Smooth muscle cell (in vitro differentiated cells): ENCODE data around the gene DNAJA4. TPM values are rescaled to one million over a fixed set of nuclear protein-coding genes. Genes with fewer than 3 reads are reported as not detected.
"Not testable (repeated sequence)": the region's sequence is repeated elsewhere in the genome, so short reads cannot be mapped to it uniquely, and the experiment has no call there.

Source experiments
- DNase-seq: peaks from one replicate; lab custom pipeline; 2025; ENCODE audit not compliant: unreplicated experiment; lab: John Stamatoyannopoulos, UW
- H2AFZ ChIP-seq: fragments of 200-600 bp; sonication (generic); 2 replicates; pipeline ENCODE4 v1.6.0; 2016; ENCODE audit warnings: antibody characterized with exemption, low read depth, mild to moderate bottlenecking
- H3F3A ChIP-seq: fragments of 200-600 bp; sonication (generic); 2 replicates; pipeline ENCODE4 v1.6.0; 2017; ENCODE audit warnings: antibody characterized with exemption, low read depth
- H3K27ac ChIP-seq: fragments of 200-600 bp; sonication (generic); 2 replicates; pipeline ENCODE4 v1.5.1; 2016; ENCODE audit warnings: low read depth, mild to moderate bottlenecking
- H3K27me3 ChIP-seq: fragments of 200-600 bp; sonication (generic); 2 replicates; pipeline ENCODE4 v1.6.1; 2016; ENCODE audit warnings: low read depth, mild to moderate bottlenecking
- H3K36me3 ChIP-seq: fragments of 200-600 bp; sonication (generic); 2 replicates; pipeline ENCODE4 v1.5.1; 2016; ENCODE audit warnings: low read depth
- H3K4me1 ChIP-seq: fragments of 200-600 bp; sonication (generic); 2 replicates; pipeline ENCODE4 v1.5.1; 2016; ENCODE audit warnings: low read depth
- H3K4me2 ChIP-seq: fragments of 200-600 bp; sonication (generic); 2 replicates; pipeline ENCODE4 v1.6.0; 2016; ENCODE audit warnings: mild to moderate bottlenecking
- H3K4me3 ChIP-seq: fragments of 200-600 bp; sonication (generic); 2 replicates; pipeline ENCODE4 v1.5.1; 2016; ENCODE audit warnings: mild to moderate bottlenecking
- H3K79me2 ChIP-seq: fragments of 200-600 bp; sonication (generic); 2 replicates; pipeline ENCODE4 v1.6.0; 2016; ENCODE audit warnings: low read depth, mild to moderate bottlenecking
- H3K9ac ChIP-seq: fragments of 200-600 bp; sonication (generic); 2 replicates; pipeline ENCODE4 v1.6.0; 2016; ENCODE audit warnings: low read depth
- H3K9me3 ChIP-seq: fragments of 200-600 bp; sonication (generic); replicated peaks from 2 replicates; pipeline ENCODE4 v1.5.1; 2016; ENCODE audit warnings: low read depth
- H4K20me1 ChIP-seq: fragments of 200-600 bp; sonication (generic); 2 replicates; pipeline ENCODE4 v1.6.0; 2016; ENCODE audit warnings: low read depth
- CTCF ChIP-seq: fragments of 200-600 bp; sonication (generic); IDR thresholded peaks from 2 replicates; pipeline ENCODE4 v1.5.1; 2017; ENCODE audit warnings: borderline replicate concordance, mild to moderate bottlenecking, antibody characterized with exemption; ENCODE audit not compliant: insufficient read depth, poor library complexity, severe bottlenecking
- WGBS: methylation state at CpG from one replicate; pipeline ENCODE4 v1.1.7; 2016; ENCODE audit warnings: low lambda C conversion rate; 5-methylcytosine and 5-hydroxymethylcytosine counted together
- polyA plus RNA-seq: library from polyadenylated mRNA; unstranded; fragments of >200 nt; fragmentation: Nextera tagmentation; extraction: Ambion mirVana; gene quantifications from 2 replicates; pipeline ENCODE4 v1.2.1, GENCODE V29; 2016
- total RNA-seq: library from RNA; depleted of rRNA; stranded (reverse); fragments of >200 nt; gene quantifications from 2 replicates; pipeline ENCODE4 v1.2.3, GENCODE V29; 2014

DNAJA4 gene
- total and polyA plus RNA-seq, 2 experiments from 2014 or later, result 2.7 to 4.0 TPM

DNA sequence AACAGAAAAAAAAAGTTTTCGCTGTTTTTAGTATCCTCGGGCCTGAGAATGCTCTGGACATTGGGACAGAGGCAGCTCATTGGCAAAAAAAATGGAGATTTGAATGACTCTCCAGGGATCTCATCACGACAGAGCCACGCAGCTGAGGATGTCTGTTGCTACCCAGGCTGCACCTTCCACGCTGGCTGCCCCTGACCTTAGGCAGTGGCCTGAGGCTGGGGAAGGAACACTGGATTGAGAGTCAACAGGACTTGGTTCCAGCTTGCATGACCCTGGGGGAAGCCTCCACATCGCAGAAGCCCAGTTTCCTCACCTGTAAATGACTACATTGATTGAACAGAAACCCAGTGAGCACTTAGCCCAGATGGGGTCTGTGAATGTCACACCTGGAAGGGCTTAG is 21.3 kb upstream of the DNAJA4 start:
- no peak for TF ChIP-seq CTCF
- Histone ChIP-seq H3K9ac (no peak overlapping the region), H3K4me2 (no peak overlapping the region), H3K9me3 (no peaks in the 10 kb centered on the region), H4K20me1 (no peaks in the 10 kb centered on the region), H3K4me3 (no peak overlapping the region), H2AFZ (no peak overlapping the region), H3K79me2 (no peaks in the 10 kb centered on the region), H3K4me1 (no peaks in the 10 kb centered on the region), H3K27ac (no peak overlapping the region), H3K27me3 (no peaks in the 10 kb centered on the region), H3F3A (no peaks in the 10 kb centered on the region), H3K36me3 (no peaks in the 10 kb centered on the region)
- WGBS, result 88% methylated on average over 6 of the region's 6 CpGs
- DNase-seq, result no peak

DNA sequence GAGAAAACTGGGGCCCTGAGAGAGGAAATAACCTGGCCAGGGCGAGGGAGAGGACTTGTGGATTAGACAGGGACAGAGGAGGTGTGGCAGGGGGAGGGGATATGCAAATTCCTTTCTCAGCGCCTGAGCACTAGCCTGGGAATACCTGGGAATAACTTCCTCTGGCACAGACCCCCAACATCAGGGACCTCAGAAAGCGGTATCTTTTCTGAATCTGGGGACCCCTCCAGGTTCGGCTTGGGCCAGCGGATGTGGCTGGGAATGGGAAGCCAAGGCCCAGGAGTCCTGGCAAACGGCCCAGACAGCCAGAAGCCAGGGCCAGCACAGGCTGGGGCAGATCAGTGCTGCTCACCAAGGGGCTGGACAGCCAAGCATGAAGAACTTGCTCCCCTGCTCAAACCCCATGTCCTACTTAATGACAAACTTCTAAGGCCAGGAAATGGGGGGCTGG is 20.8 kb upstream of the DNAJA4 start:
- Histone ChIP-seq H3K36me3 (no peaks in the 10 kb centered on the region), H3K4me1 (no peaks in the 10 kb centered on the region), H3K79me2 (no peaks in the 10 kb centered on the region), H3K27me3 (no peaks in the 10 kb centered on the region), H3K9me3 (no peaks in the 10 kb centered on the region), H2AFZ (no peak overlapping the region), H4K20me1 (no peaks in the 10 kb centered on the region), H3K4me3 (no peak overlapping the region), H3K9ac (no peak overlapping the region), H3K4me2 (no peak overlapping the region), H3K27ac (no peak overlapping the region), H3F3A (no peaks in the 10 kb centered on the region)
- TF ChIP-seq CTCF, result no peak
- no peak for DNase-seq
- WGBS, result 56% methylated on average over 6 of the region's 6 CpGs

DNA sequence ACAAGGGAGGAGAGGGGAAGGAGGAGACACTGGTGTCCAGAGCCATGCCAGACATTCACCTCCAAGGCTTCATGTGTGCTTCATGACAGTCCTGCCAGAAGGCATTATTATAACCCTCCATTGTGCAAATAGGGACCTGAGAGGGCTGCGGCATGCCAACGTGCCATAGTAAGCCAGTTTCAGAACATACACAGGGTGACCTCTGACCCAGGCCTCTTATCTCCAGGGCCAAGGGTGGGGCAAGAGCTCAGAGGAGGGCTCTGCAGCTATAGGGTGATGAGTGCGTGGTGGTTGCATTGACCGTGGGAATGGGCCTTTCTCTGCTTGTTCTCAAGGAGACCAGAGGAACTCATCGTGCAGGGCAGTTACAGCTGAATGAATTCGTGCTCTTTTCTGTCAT is 20.3 kb upstream of the DNAJA4 start:
- H3K27ac ChIP-seq, result no peak overlapping the region
- H3F3A ChIP-seq, result no peaks in the 10 kb centered on the region
- no peaks in the 10 kb centered on the region for H4K20me1 ChIP-seq
- no peaks in the 10 kb centered on the region for H3K36me3 ChIP-seq
- no peaks in the 10 kb centered on the region for H3K4me1 ChIP-seq
- WGBS, result 91% methylated on average over 6 of the region's 6 CpGs
- DNase-seq, result no peak
- H3K9me3 ChIP-seq, result no peaks in the 10 kb centered on the region
- no peak overlapping the region for H3K4me3 ChIP-seq
- no peaks in the 10 kb centered on the region for H3K27me3 ChIP-seq
- H3K4me2 ChIP-seq, result no peak overlapping the region
- TF ChIP-seq CTCF, result no peak
- no peak overlapping the region for H3K9ac ChIP-seq
- H2AFZ ChIP-seq, result no peak overlapping the region
- no peaks in the 10 kb centered on the region for H3K79me2 ChIP-seq

GRCh38 chr15:78244893-78245292 is 19.5 kb upstream of the DNAJA4 start:
- Histone ChIP-seq H3K79me2 (no peaks in the 10 kb centered on the region), H3K27me3 (no peaks in the 10 kb centered on the region), H3F3A (no peaks in the 10 kb centered on the region), H3K4me3 (no peak overlapping the region), H3K9ac (no peak overlapping the region), H3K4me2 (no peak overlapping the region), H3K9me3 (no peaks in the 10 kb centered on the region), H3K4me1 (no peaks in the 10 kb centered on the region), H2AFZ (no peak overlapping the region), H4K20me1 (no peaks in the 10 kb centered on the region), H3K36me3 (no peaks in the 10 kb centered on the region), H3K27ac (no peak overlapping the region)
- DNase-seq, result no peak
- no peak for TF ChIP-seq CTCF
- WGBS, result 59% methylated on average over 7 of the region's 7 CpGs

- not testable (repeated sequence) for H3K9ac ChIP-seq, H3K9me3 ChIP-seq, H3K4me1 ChIP-seq, H3K79me2 ChIP-seq, DNase-seq, H4K20me1 ChIP-seq, H3F3A ChIP-seq, H3K27ac ChIP-seq, H3K27me3 ChIP-seq, H2AFZ ChIP-seq, H3K36me3 ChIP-seq, H3K4me2 ChIP-seq, H3K4me3 ChIP-seq
- WGBS, result 68% methylated on average over 14 of the region's 14 CpGs
Observed at GRCh38 chr15:78245392-78245791, 19.0 kb upstream of the DNAJA4 start.
